Epithelial cell of esophagus (primary cell): ENCODE results near the gene CDH13.

Source experiments
- DNase-seq: peaks from one replicate; pipeline ENCODE4 v3.0.0; 2010; ENCODE audit warnings: low read depth
- H3K4me3 ChIP-seq: 2 replicates; pipeline ENCODE4 v1.5.1; 2011; ENCODE audit warnings: mild to moderate bottlenecking, low read length, control low read depth
- CTCF ChIP-seq: IDR thresholded peaks from 2 replicates; pipeline ENCODE4 v1.5.1; 2011; ENCODE audit warnings: low read depth, mild to moderate bottlenecking, low read length, control low read depth, inconsistent platforms; ENCODE audit not compliant: insufficient read depth; ENCODE audit errors: missing control alignments

The CDH13 gene

GRCh38 chr16:83117810-83118209 lies 491.0 kb downstream of the CDH13 start:
- no peak overlapping the region for H3K4me3 ChIP-seq
- DNase-seq = no peak
- no peak for TF ChIP-seq CTCF

- peak; percentile 49 for DNase-seq
- TF ChIP-seq CTCF = no peak
Observed at GRCh38 chr16:83118365-83118764, 491.6 kb downstream of the CDH13 start.

GRCh38 chr16:83125999-83126568 lies 499.3 kb downstream of the CDH13 start:
- H3K4me3 ChIP-seq = no peak overlapping the region
- TF ChIP-seq CTCF = no peak
- peak; percentile 44 for DNase-seq

More at GRCh38 chr16:83118365-83118764, 491.6 kb downstream of the CDH13 start:
- H3K4me3 ChIP-seq = no peak overlapping the region

GRCh38 chr16:83128041-83128440 lies 501.3 kb downstream of the CDH13 start:
- H3K4me3 ChIP-seq = no peak overlapping the region
- DNase-seq = no peak
- no peak for TF ChIP-seq CTCF

GRCh38 chr16:83130039-83130438 lies 503.3 kb downstream of the CDH13 start:
- TF ChIP-seq CTCF = no peak
- DNase-seq = no peak
- no peak overlapping the region for H3K4me3 ChIP-seq

- no peak overlapping the region for H3K4me3 ChIP-seq
- no peak for TF ChIP-seq CTCF
- DNase-seq = no peak
Observed at GRCh38 chr16:83134638-83135037, 507.9 kb downstream of the CDH13 start.

GRCh38 chr16:83136419-83136818 lies 509.6 kb downstream of the CDH13 start:
- no peak for TF ChIP-seq CTCF
- no peak overlapping the region for H3K4me3 ChIP-seq
- no peak for DNase-seq
